ENCODE data around the gene LRRC51. TPM values are rescaled to one million over a fixed set of nuclear protein-coding genes. Genes with fewer than 3 reads are reported as not detected.

The LRRC51 gene
- total and polyA plus RNA-seq, 7 donors: 3.2 to 14.8 (median 7.3) TPM

GRCh38 chr11:72102946-72103753 is 22.5 kb downstream of the LRRC51 start, which contains the start of gene LAMTOR1:
Gene LAMTOR1 (minus strand): TSS chr11:72103297. CDS start chr11:72103224, 73 bp downstream.
- DNase-seq: peak; percentile 100
- H3K4me3 ChIP-seq: peak within 1 kb of the TSS; percentile 81 to 96 (median 86)
- peaks cover 0 to 41% (median 31%) of the 10 kb centered on the region in 4 donors for H3K4me1 ChIP-seq
- TF ChIP-seq POLR2AphosphoS5 (IDR thresholded peaks at IDR 0.05) (peak; percentile 78 to 96 (median 86)), CTCF (IDR thresholded peaks at IDR 0.05) (peak; percentile 43 to 72 (median 66)), POLR2A (IDR thresholded peaks at IDR 0.05) (peak; percentile 42 to 84), EP300 (IDR thresholded peaks at IDR 0.05) (peak in 1 of 4 donors; percentile 69)
- intact Hi-C loops (cut with DNase I): no loop called here
- no peaks in the 10 kb centered on the region for H3K9me3 ChIP-seq
- 4 to 5% methylated on average over 64 of the region's 64 CpGs for WGBS, 2 donors
- H3K36me3 ChIP-seq: peaks cover 8 to 28% (median 10%) of the 10 kb centered on the region in 4 donors
- H3K27me3 ChIP-seq: no peaks in the 10 kb centered on the region
- H3K27ac ChIP-seq: peak within 1 kb of the TSS; percentile 94 to 96 (median 95)

- TF ChIP-seq CTCF (IDR thresholded peaks at IDR 0.05) (peak in 2 of 4 experiments; percentile 4 to 12), POLR2AphosphoS5 (IDR thresholded peaks at IDR 0.05) (no peak)
- no peaks in the 10 kb centered on the region for H3K9me3 ChIP-seq
- no peaks in the 10 kb centered on the region for H3K27me3 ChIP-seq
- peaks cover 0 to 41% (median 31%) of the 10 kb centered on the region in 4 donors for H3K4me1 ChIP-seq
- no peak for DNase-seq
- H3K4me3 ChIP-seq: peak overlapping the region; percentile 13 to 92 (median 81)
- intact Hi-C loops (cut with DNase I): no loop called here
- peaks cover 2 to 28% (median 4%) of the 10 kb centered on the region in 4 donors for H3K36me3 ChIP-seq
- WGBS, 2 donors: 84 to 89% methylated on average over 11 of the region's 11 CpGs
- peak overlapping the region; percentile 94 to 96 (median 95) for H3K27ac ChIP-seq
Observed at GRCh38 chr11:72103754-72104167, 23.1 kb downstream of the LRRC51 start.

- DNase-seq: no peak
- Histone ChIP-seq H3K36me3 (peaks cover 0 to 33% (median 4%) of the 10 kb centered on the region in 4 donors), H3K27me3 (no peaks in the 10 kb centered on the region), H3K4me3 (no peak within 1 kb of the TSS), H3K27ac (no peak within 1 kb of the TSS), H3K4me1 (peaks cover 0 to 28% (median 22%) of the 10 kb centered on the region in 4 donors), H3K9me3 (no peaks in the 10 kb centered on the region)
- WGBS, 2 donors: 97% methylated on average over 14 of the region's 14 CpGs
- intact Hi-C loops (cut with DNase I): no loop called here
- TF ChIP-seq POLR2AphosphoS5 (IDR thresholded peaks at IDR 0.05) (no peak), EP300 (IDR thresholded peaks at IDR 0.05) (no peak), CTCF (IDR thresholded peaks at IDR 0.05) (no peak), POLR2A (IDR thresholded peaks at IDR 0.05) (no peak)
Observed at GRCh38 chr11:72105888-72106287, 25.2 kb downstream of the LRRC51 start, which contains the start of gene TOMT. Gene TOMT (plus strand): TSS chr11:72105924. CDS start chr11:72105952, 28 bp downstream.

- Histone ChIP-seq H3K4me3 (peak overlapping the region; percentile 56 to 68 (median 62)), H3K36me3 (peaks cover 0 to 30% (median 4%) of the 10 kb centered on the region in 4 donors), H3K27ac (peak overlapping the region; percentile 91 to 98 (median 96)), H3K9me3 (no peaks in the 10 kb centered on the region), H3K4me1 (peaks cover 0 to 19% (median 13%) of the 10 kb centered on the region in 4 donors), H3K27me3 (no peaks in the 10 kb centered on the region)
- WGBS, 2 donors: 1 to 5% methylated on average over 10 of the region's 10 CpGs
- no peak for TF ChIP-seq POLR2AphosphoS5 (IDR thresholded peaks at IDR 0.05)
- DNase-seq: no peak
- intact Hi-C loops (cut with DNase I): loop anchor here (1.0 to 10.0 kb wide), 5 partner anchors 31 to 323 kb away; partner anchors contain the start of genes CLPB, INPPL1, LRRC51 and NUMA1
Observed at GRCh38 chr11:72111300-72112142, 30.9 kb downstream of the LRRC51 start.

All from sigmoid colon (tissue), 7 donors.